ENCODE measurements around the gene ATF7.

The ATF7 gene

DNA sequence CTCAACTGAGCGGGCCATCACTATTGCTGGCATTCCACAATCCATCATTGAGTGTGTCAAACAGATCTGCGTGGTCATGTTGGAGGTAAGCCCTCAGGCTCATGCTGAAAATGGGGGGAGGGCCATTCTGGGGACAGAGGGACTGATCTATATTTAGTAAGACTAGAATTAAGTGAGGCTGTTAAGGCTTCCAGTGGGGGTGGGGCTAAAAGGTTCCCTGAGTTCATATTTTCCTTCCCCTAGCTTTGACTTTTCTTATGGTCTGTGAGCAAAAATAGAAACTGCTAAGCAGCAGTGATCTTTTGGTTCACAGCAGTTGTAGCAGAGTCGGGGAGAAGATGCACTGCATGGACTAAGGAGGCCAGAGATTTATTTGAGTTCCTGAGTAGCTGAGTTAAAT, 165.1 kb downstream of the ATF7 start:
- no peak for TF ChIP-seq CTCF (IDR thresholded peaks at IDR 0.05; ENCODE audit: control insufficient read depth, extremely low read depth, insufficient read depth)

GRCh38 chr12:53459097-53459496, 167.1 kb downstream of the ATF7 start:
- TF ChIP-seq CTCF (IDR thresholded peaks at IDR 0.05; ENCODE audit: control insufficient read depth, extremely low read depth, insufficient read depth), result no peak
- H3K4me3 ChIP-seq (ENCODE audit: low read depth, low read length), result no peak overlapping the region

More for the DNA sequence above, 165.1 kb downstream of the ATF7 start:
- no peak for DNase-seq (ENCODE audit: low read depth)
- H3K4me3 ChIP-seq (ENCODE audit: low read depth, low read length), result no peak overlapping the region

More at GRCh38 chr12:53459097-53459496, 167.1 kb downstream of the ATF7 start:
- no peak for DNase-seq (ENCODE audit: low read depth)

Measured in LNCaP clone FGC (cell line).